NCI-H1436 treated with DMSO at 0.1 percent for 48 hours (cell line): Measurements from ENCODE around the gene TRPM2.

ENCODE experiments used
- DNase-seq: peaks from one replicate; lab custom pipeline; 2025; lab: John Stamatoyannopoulos, UW

Gene TRPM2

GRCh38 chr21:44445145-44445812 is 91.9 kb downstream of the TRPM2 start:
- DNase-seq = no peak

GRCh38 chr21:44448651-44449131 is 95.3 kb downstream of the TRPM2 start:
- no peak for DNase-seq

- no peak for DNase-seq
Observed at GRCh38 chr21:44449473-44450363, 96.3 kb downstream of the TRPM2 start.

GRCh38 chr21:44450402-44450801 is 97.0 kb downstream of the TRPM2 start:
- no peak for DNase-seq

- no peak for DNase-seq
Observed at GRCh38 chr21:44450999-44451398, 97.6 kb downstream of the TRPM2 start.

GRCh38 chr21:44453120-44453519 is 99.7 kb downstream of the TRPM2 start:
- no peak for DNase-seq

- no peak for DNase-seq
Observed at GRCh38 chr21:44454058-44454457, 100.6 kb downstream of the TRPM2 start.

GRCh38 chr21:44454747-44455523 is 101.5 kb downstream of the TRPM2 start, which contains the start of gene LRRC3:
LRRC3 (plus strand) TSS chr21:44455510; CDS start chr21:44456645, 1,135 bp downstream.
- no peak for DNase-seq

- no peak for DNase-seq
Observed at GRCh38 chr21:44455524-44456213, 102.2 kb downstream of the TRPM2 start.

- no peak for DNase-seq
Observed at GRCh38 chr21:44456214-44456914, 102.9 kb downstream of the TRPM2 start.

GRCh38 chr21:44456915-44457736 is 103.7 kb downstream of the TRPM2 start:
- no peak for DNase-seq

GRCh38 chr21:44458971-44459711 is 105.7 kb downstream of the TRPM2 start:
- no peak for DNase-seq

GRCh38 chr21:44459712-44460440 is 106.5 kb downstream of the TRPM2 start:
- DNase-seq = no peak

GRCh38 chr21:44460441-44460755 is 107.0 kb downstream of the TRPM2 start:
- no peak for DNase-seq

GRCh38 chr21:44461005-44461404 is 107.6 kb downstream of the TRPM2 start:
- DNase-seq = no peak

- no peak for DNase-seq
Observed at GRCh38 chr21:44461464-44462001, 108.1 kb downstream of the TRPM2 start.

GRCh38 chr21:44462086-44462833 is 108.8 kb downstream of the TRPM2 start:
- DNase-seq = no peak

GRCh38 chr21:44462834-44463200 is 109.4 kb downstream of the TRPM2 start:
- no peak for DNase-seq
